ENCODE measurements around the gene SDR9C7. TPM values are rescaled to one million over a fixed set of nuclear protein-coding genes. Genes with fewer than 3 reads are reported as not detected.

SDR9C7 gene
- polyA plus RNA-seq, 1 donor = 0.03 TPM

- Histone ChIP-seq H3K36me3 (ENCODE audit: control insufficient read depth, insufficient read depth, low read length) (no peaks in the 10 kb centered on the region), H3K27me3 (ENCODE audit: control insufficient read depth, insufficient read depth, low read length) (no peaks in the 10 kb centered on the region), H3K27ac (ENCODE audit: low read length) (no peak overlapping the region), H3K4me1 (ENCODE audit: control insufficient read depth, insufficient read depth, low read length) (no peaks in the 10 kb centered on the region), H3K9me3 (ENCODE audit: control insufficient read depth, low read depth, low read length) (peaks cover 10% of the 10 kb centered on the region), H3K4me3 (ENCODE audit: low read length) (no peak overlapping the region)
- WGBS (ENCODE audit: insufficient coverage, low lambda C conversion rate) = no CpG with 5 or more reads among the region's 1 CpG
- DNase-seq = no peak
These were observed 56.8 kb downstream of the SDR9C7 start for GRCh38 chr12:56877195-56878009.

GRCh38 chr12:56874821-56875220, 59.4 kb downstream of the SDR9C7 start:
- no peaks in the 10 kb centered on the region for H3K4me1 ChIP-seq (ENCODE audit: control insufficient read depth, insufficient read depth, low read length)
- WGBS (ENCODE audit: insufficient coverage, low lambda C conversion rate) = no CpG with 5 or more reads among the region's 1 CpG

GRCh38 chr12:56873382-56873781, 60.8 kb downstream of the SDR9C7 start:
- no CpG with 5 or more reads among the region's 1 CpG for WGBS (ENCODE audit: insufficient coverage, low lambda C conversion rate)
- no peak for DNase-seq
- no peaks in the 10 kb centered on the region for H3K36me3 ChIP-seq (ENCODE audit: control insufficient read depth, insufficient read depth, low read length)

More at GRCh38 chr12:56874821-56875220, 59.4 kb downstream of the SDR9C7 start:
- H3K9me3 ChIP-seq (ENCODE audit: control insufficient read depth, low read depth, low read length) = peaks cover 10% of the 10 kb centered on the region
- no peak overlapping the region for H3K4me3 ChIP-seq (ENCODE audit: low read length)
- no peak overlapping the region for H3K27ac ChIP-seq (ENCODE audit: low read length)
- DNase-seq = no peak
- H3K36me3 ChIP-seq (ENCODE audit: control insufficient read depth, insufficient read depth, low read length) = no peaks in the 10 kb centered on the region
- no peaks in the 10 kb centered on the region for H3K27me3 ChIP-seq (ENCODE audit: control insufficient read depth, insufficient read depth, low read length)

More at GRCh38 chr12:56873382-56873781, 60.8 kb downstream of the SDR9C7 start:
- Histone ChIP-seq H3K27ac (ENCODE audit: low read length) (no peak overlapping the region), H3K9me3 (ENCODE audit: control insufficient read depth, low read depth, low read length) (peaks cover 4% of the 10 kb centered on the region), H3K4me3 (ENCODE audit: low read length) (no peak overlapping the region), H3K4me1 (ENCODE audit: control insufficient read depth, insufficient read depth, low read length) (no peaks in the 10 kb centered on the region), H3K27me3 (ENCODE audit: control insufficient read depth, insufficient read depth, low read length) (no peaks in the 10 kb centered on the region)

Other genes starting within 250 kb of the SDR9C7 start
- gene PTGES3, start 246.1 kb downstream of the SDR9C7 start, polyA plus RNA-seq = 238 TPM
- gene NACA, start 209.1 kb downstream of the SDR9C7 start, polyA plus RNA-seq = 2,608 TPM
- 13.0 TPM for gene PRIM1, start 182.1 kb downstream of the SDR9C7 start, polyA plus RNA-seq
- gene HSD17B6, start 171.1 kb downstream of the SDR9C7 start, polyA plus RNA-seq = 0.42 TPM
- gene RDH16, start 23.2 kb upstream of the SDR9C7 start, polyA plus RNA-seq = 0.34 TPM
- gene ZBTB39, start 72.1 kb upstream of the SDR9C7 start, polyA plus RNA-seq = 6.9 TPM
- 13.5 TPM for gene TAC3, start 82.1 kb upstream of the SDR9C7 start, polyA plus RNA-seq
- gene MYO1A, start 115.7 kb upstream of the SDR9C7 start, polyA plus RNA-seq = 385 TPM
- gene NEMP1, start 144.4 kb upstream of the SDR9C7 start, polyA plus RNA-seq = 12.0 TPM
- 26.8 TPM for gene NAB2, start 154.7 kb upstream of the SDR9C7 start, polyA plus RNA-seq
- gene STAT6, start 177.0 kb upstream of the SDR9C7 start, polyA plus RNA-seq = 114 TPM
- gene LRP1, start 194.1 kb upstream of the SDR9C7 start, polyA plus RNA-seq = 100 TPM
- 1.7 TPM for gene LRP1-AS, start 213.2 kb upstream of the SDR9C7 start, polyA plus RNA-seq